ENCODE data around the gene FURIN.
A peak's percentile ranks its signal among the peaks of the same experiment; 100 is the strongest.
"Not testable (repeated sequence)": the region's sequence is repeated elsewhere in the genome, so short reads cannot be mapped to it uniquely, and the experiment has no call there.

Gene FURIN

GRCh38 chr15:90916461-90916860 lies 48.1 kb downstream of the FURIN start:
- no peak for DNase-seq (ENCODE audit: low spot score)

DNA sequence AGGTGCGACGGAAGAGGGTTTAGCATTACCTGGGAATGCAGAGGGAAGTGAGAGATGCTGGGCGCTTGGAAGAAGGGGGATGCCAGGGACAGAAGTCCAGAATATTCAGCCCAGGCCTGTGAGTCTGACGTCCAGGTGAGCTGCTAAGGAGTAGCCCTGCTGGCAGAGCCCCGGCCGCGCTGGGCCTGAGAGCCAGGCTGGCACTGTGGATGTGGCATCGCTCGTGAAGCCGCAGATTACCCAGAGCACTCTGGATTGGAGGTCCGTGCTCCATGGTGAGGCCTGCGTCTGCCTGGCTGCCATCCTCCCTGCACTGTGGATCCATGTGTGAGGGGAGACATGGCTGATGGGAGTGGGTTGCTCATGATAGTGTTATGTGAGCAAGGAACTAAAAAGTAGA lies 49.2 kb downstream of the FURIN start:
- DNase-seq (ENCODE audit: low spot score) = no peak

GRCh38 chr15:90918034-90918788 lies 49.8 kb downstream of the FURIN start:
- DNase-seq (ENCODE audit: low spot score) = no peak

DNA sequence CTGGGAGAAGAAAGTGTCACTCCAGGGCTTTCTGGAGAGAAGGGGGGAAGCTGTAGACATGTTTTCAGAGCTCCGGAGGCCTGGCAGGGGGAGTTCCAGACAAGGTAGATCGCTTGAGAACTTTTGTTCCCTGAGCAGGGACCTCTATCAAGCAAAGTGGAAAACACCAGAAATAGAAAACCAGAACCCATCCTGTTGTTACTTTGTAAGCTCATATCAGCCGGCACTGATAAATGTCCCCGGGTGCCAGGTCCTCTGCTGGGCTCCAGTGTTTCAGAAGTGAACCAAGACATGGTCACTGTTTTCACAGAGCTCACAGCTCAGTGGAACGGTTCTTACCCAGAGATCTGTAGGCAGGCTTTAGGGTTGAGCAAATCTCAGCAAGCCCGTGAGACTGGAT lies 50.4 kb downstream of the FURIN start:
- no peak for DNase-seq (ENCODE audit: low spot score)

DNA sequence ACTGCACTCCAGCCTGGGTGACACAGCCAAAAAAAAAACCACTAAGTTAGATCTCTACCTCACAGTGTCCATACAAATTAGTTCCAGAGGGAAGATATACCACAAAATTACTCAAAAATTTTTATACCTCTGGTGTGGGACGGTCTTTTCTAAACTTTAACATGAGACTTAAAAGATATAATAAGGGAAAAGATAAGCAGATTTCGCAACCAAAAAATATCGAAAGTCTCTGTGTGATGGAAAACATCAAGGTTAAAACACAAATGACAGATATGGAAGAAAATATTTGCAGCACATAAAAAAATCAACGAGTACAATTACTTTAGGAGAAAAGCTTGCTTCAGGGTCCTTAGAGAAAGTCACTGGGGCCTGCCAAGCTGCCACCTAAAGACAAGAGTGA lies 53.5 kb downstream of the FURIN start:
- no peak for DNase-seq (ENCODE audit: low spot score)

DNA sequence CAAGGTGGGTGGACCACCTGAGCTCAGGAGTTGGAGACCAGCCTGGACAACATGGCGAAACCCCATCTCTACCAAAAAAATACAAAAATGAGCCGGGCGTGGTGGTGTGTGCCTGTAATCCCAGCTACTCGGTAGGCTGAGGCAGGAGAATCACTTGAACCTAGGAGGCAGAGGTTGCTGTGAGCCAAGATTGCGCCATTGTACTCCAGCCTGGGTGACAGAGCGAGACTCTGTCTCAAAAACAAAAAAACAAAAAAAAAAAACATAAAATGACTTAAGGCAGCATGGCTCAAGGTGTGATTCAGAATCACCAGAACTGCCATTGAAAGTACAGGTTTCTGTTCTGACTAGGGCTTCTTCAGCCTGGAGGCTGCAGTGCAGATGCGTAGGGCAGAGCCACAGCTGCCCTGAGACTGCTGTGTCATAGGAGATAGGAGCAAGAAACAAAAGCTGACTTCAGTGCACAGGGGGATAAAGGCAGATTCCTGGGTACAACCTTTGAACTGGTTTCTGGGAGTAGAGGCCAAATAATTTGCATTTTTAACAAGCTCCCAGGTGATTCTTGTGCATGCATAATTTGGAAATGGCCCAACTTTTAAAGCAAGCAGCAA lies 54.4 kb downstream of the FURIN start:
- not testable (repeated sequence) for DNase-seq (ENCODE audit: low spot score)

- DNase-seq (ENCODE audit: low spot score) = no peak
Observed at GRCh38 chr15:90924375-90924774, 56.0 kb downstream of the FURIN start.

DNA sequence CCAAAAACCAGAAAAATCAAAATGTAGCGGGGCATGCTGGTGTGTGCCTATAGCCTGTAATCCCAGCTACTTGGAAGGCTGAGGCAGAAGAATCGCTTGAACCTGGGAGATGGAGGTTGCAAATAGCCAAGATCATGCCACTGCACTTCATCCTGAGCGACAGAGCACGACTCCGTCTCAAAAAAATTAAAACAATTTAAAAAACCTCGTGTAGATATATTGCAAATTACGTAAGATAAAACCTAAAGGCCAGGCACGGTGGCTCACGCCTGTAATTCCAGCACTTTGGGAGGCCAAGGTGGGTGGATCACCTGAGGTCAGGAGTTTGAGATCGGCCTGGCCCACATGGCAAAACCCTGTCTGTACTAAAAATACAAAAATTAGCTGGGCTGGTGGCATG lies 58.4 kb downstream of the FURIN start:
- DNase-seq (ENCODE audit: low spot score) = not testable (repeated sequence)

DNA sequence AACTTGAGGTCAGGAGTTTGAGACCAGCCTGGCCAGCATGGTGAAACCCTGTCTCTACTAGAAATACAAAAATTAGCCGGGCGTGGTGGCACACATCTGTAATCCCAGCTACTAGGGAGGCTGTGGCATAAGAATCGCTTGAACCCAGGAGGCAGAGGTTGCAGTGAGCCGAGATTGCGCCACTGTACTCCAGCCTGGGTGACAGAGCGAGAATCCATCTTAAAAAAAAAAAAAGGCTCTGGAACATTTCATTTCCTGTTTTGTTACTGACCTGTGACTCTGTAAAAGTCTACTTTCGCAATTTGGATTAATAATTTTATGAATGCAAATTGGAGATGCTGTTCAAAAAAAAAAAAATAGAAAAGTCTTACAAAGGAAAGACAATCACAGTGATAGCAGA lies 59.7 kb downstream of the FURIN start:
- not testable (repeated sequence) for DNase-seq (ENCODE audit: low spot score)

DNA sequence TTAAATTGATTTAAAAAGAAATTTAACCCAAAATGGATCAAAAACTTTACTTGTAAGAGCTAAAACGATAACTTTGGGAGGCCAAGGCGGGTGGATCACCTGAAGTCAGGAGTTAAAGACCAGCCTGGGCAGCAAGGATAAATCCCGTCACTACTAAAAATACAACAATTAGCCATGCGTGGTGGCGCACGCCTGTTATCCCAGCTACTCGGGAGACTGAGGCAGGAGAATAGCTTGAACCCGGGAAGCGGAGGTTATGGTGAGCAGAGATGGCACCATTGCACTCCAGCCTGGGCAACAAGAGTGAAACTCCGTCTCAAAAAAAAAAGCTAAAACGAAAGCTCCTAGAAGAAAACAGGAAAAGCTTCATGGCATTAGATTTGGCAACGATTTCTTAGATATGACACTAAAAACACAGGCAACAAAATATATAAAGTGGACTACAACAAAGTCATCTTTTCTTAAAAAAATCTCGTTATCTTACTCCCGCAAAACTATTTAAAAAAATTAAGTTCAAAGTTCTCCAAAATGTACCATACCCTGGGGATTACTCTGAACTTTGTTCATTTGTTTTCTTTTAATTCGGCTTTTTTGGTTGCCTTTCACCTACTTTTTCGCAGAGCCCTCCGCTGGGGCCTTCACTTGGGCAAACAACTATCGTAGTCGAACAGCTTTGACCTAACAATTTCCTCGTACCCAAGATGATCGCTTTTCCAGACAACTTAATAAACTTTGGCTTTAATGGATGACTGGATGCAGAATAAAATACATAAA lies 61.0 kb downstream of the FURIN start:
- no peak for DNase-seq (ENCODE audit: low spot score)

GRCh38 chr15:90930861-90931574 lies 62.6 kb downstream of the FURIN start:
- no peak for DNase-seq (ENCODE audit: low spot score)

GRCh38 chr15:90931575-90931827 lies 63.1 kb downstream of the FURIN start:
- DNase-seq (ENCODE audit: low spot score) = no peak

DNA sequence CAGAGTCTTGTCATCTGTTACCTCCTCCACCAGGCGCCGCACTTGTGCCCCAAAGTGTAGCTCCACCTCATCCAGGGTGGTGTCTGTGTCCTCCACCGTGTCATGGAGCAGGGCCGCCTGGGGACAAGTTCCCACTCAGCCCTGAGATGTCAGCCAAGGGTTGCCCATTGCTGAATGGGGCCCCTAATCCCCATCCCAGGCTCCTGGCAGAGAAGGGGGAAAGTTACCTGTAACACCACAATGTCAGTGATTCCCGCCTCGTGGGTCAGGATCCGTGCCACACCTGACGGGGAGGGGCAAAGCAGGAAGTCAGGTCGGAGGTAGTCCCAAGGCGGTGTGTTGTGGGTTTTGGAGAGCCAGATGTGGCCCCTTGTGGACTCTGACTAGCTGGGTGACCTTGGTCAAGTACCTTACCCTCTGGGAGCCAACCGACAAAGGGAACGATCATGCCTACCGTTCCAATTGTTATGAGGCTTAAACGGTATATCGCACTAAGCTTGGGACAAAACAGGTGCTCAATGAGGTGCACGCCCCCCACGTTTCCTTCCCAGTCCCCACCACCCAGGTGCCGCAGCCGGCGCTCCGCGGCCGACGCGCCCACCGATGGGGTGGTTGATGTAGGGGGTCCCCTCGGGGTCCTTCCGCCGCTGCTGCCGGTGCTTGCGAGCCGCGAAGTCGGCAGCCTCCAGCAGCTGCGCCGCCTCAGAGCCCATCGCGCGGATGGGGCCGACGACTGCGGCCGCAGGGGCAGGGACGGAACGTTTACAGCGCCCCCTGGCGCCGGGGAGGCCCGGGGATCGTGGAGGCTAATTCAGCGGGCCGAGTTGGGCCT lies 63.7 kb downstream of the FURIN start, which contains the start of gene HDDC3:
TSS of gene HDDC3 (minus strand) at position 722 of the 832 bp plus-strand sequence. CDS start at position 713, 9 bp downstream.
- peak; percentile 97 for DNase-seq (ENCODE audit: low spot score)

DNA sequence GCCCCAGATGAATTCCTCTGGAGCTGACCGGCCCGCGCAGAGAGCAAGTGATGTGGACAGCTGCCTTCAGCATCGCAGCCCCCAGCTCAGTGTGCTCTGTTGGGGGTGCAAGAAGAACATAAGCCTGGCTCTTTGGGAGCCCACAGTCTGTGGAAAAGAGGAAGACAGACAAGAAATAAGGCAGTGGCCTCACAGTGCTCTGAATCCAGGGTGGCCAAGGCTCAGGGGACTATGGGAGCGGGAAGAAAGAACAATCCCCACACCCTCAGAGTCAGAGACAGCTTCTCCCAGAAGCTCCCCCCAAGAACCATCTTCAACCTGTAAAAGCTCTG lies 64.2 kb downstream of the FURIN start:
- DNase-seq (ENCODE audit: low spot score) = no peak
